ENCODE data around the gene RFTN1.

The RFTN1 gene

GRCh38 chr3:16430717-16431630 is 82.5 kb downstream of the RFTN1 start:
- H3K4me3 ChIP-seq (ENCODE audit: low read depth, low read length) = no peak overlapping the region
- TF ChIP-seq CTCF (IDR thresholded peaks at IDR 0.05; ENCODE audit: low read depth, low read length) = no peak

GRCh38 chr3:16429086-16429485 is 84.4 kb downstream of the RFTN1 start:
- no peak overlapping the region for H3K4me3 ChIP-seq (ENCODE audit: low read depth, low read length)
- no peak for TF ChIP-seq CTCF (IDR thresholded peaks at IDR 0.05; ENCODE audit: low read depth, low read length)

GRCh38 chr3:16428612-16429011 is 84.9 kb downstream of the RFTN1 start:
- TF ChIP-seq CTCF (IDR thresholded peaks at IDR 0.05; ENCODE audit: low read depth, low read length) = no peak
- no peak overlapping the region for H3K4me3 ChIP-seq (ENCODE audit: low read depth, low read length)

- TF ChIP-seq CTCF (IDR thresholded peaks at IDR 0.05; ENCODE audit: low read depth, low read length) = no peak
- no peak overlapping the region for H3K4me3 ChIP-seq (ENCODE audit: low read depth, low read length)
Observed at GRCh38 chr3:16427103-16427965, 86.2 kb downstream of the RFTN1 start.

- no peak for TF ChIP-seq CTCF (IDR thresholded peaks at IDR 0.05; ENCODE audit: low read depth, low read length)
- H3K4me3 ChIP-seq (ENCODE audit: low read depth, low read length) = no peak overlapping the region
Observed at GRCh38 chr3:16426665-16427064, 86.8 kb downstream of the RFTN1 start.

- TF ChIP-seq CTCF (IDR thresholded peaks at IDR 0.05; ENCODE audit: low read depth, low read length) = no peak
- H3K4me3 ChIP-seq (ENCODE audit: low read depth, low read length) = no peak overlapping the region
Observed at GRCh38 chr3:16426029-16426400, 87.5 kb downstream of the RFTN1 start.

Data from WI38 (cell line).